WI38 (cell line): ENCODE results near the gene PRKCZ.
"Not testable (repeated sequence)": the region's sequence is repeated elsewhere in the genome, so short reads cannot be mapped to it uniquely, and the experiment has no call there.

Source experiments
- H3K4me3 ChIP-seq: 2 replicates; pipeline ENCODE4 v1.5.1; 2011; ENCODE audit warnings: low read depth, mild to moderate bottlenecking, control low read depth, low read length
- TF ChIP-seq, protein P1 (sequence below): IDR thresholded peaks from 2 replicates; pipeline ENCODE4 v1.5.1; 2012; ENCODE audit warnings: low read depth, mild to moderate bottlenecking, control low read depth, low read length

The PRKCZ gene

GRCh38 chr1:2145946-2146835 lies 96.0 kb downstream of the PRKCZ start:
- TF ChIP-seq, protein P1, sequence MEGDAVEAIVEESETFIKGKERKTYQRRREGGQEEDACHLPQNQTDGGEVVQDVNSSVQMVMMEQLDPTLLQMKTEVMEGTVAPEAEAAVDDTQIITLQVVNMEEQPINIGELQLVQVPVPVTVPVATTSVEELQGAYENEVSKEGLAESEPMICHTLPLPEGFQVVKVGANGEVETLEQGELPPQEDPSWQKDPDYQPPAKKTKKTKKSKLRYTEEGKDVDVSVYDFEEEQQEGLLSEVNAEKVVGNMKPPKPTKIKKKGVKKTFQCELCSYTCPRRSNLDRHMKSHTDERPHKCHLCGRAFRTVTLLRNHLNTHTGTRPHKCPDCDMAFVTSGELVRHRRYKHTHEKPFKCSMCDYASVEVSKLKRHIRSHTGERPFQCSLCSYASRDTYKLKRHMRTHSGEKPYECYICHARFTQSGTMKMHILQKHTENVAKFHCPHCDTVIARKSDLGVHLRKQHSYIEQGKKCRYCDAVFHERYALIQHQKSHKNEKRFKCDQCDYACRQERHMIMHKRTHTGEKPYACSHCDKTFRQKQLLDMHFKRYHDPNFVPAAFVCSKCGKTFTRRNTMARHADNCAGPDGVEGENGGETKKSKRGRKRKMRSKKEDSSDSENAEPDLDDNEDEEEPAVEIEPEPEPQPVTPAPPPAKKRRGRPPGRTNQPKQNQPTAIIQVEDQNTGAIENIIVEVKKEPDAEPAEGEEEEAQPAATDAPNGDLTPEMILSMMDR: no peak

GRCh38 chr1:2146836-2147517 lies 96.8 kb downstream of the PRKCZ start:
- TF ChIP-seq, protein P1: no peak
- no peak overlapping the region for H3K4me3 ChIP-seq

More at GRCh38 chr1:2145946-2146835, 96.0 kb downstream of the PRKCZ start:
- H3K4me3 ChIP-seq: no peak overlapping the region

- not testable (repeated sequence) for H3K4me3 ChIP-seq
Observed at GRCh38 chr1:2147869-2148268, 97.7 kb downstream of the PRKCZ start.

GRCh38 chr1:2148691-2149090 lies 98.5 kb downstream of the PRKCZ start:
- TF ChIP-seq, protein P1: no peak
- no peak overlapping the region for H3K4me3 ChIP-seq

GRCh38 chr1:2150801-2151200 lies 100.6 kb downstream of the PRKCZ start:
- TF ChIP-seq, protein P1: no peak
- no peak overlapping the region for H3K4me3 ChIP-seq

- TF ChIP-seq, protein P1: no peak
- H3K4me3 ChIP-seq: no peak overlapping the region
Observed at GRCh38 chr1:2151252-2151651, 101.0 kb downstream of the PRKCZ start.

- TF ChIP-seq, protein P1: no peak
- no peak overlapping the region for H3K4me3 ChIP-seq
Observed at GRCh38 chr1:2151911-2152310, 101.7 kb downstream of the PRKCZ start.
